ENCODE measurements around the gene CENPO.

DNA sequence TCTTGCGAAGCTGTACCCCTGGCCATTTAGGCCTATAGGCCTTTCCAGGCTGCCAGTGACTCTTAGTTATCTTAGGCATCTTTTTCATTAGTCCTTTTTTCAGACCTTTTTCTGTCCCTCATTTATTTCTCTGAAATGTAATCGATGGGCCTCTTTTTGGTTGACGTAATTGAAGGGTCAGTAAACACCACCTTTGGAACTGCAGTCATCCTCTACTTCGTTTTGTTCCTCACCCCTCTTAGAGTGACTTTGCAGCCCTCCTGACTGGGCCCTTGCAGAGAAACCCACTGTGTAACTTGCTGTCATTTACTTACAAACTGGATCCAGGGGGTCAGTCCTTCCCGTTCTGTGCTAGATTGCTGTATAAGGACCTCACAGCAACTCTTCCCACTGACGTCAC lies 23.2 kb downstream of the CENPO start:
- TF ChIP-seq CTCF (conservative IDR thresholded peaks at IDR 0.05), result no peak
- no peak for TF ChIP-seq ZFX (IDR thresholded peaks at IDR 0.05)

Data from C4-2B (cell line).